GM12878 (cell line): ENCODE results near the gene OR6N2. TPM values are rescaled to one million over a fixed set of nuclear protein-coding genes. Genes with fewer than 3 reads are reported as not detected.

Experiments
- ATAC-seq: fragments of 200-7000 bp; cut with Tn5 transposase; 3 replicates; pipeline ENCODE4 v1.9.1; 2020; ENCODE audit warnings: mild to moderate bottlenecking, moderate library complexity
- BruUV-seq: library from RNA; stranded (reverse); fragments of 400-500 nt; replicated peaks from 2 replicates; lab custom pipeline; 2021; lab: Mats Ljungman, UMichigan
- CTCF ChIA-PET: fragments of 300-600 bp; sonication (Branson Sonifier 250); formaldehyde crosslinking; extraction: SDS; loops from one replicate; lab custom pipeline; 2021; ENCODE audit warnings: inconsistent platforms; lab: Yijun Ruan, JAX
- POLR2A ChIA-PET: fragments of 350-600 bp; formaldehyde crosslinking; extraction: SDS; loops from one replicate; lab custom pipeline; 2021; ENCODE audit warnings: inconsistent platforms; lab: Charles Lee
- RAD21 ChIA-PET: fragments of 300-600 bp; sonication (Branson Sonifier 250); formaldehyde crosslinking; loops from one replicate; lab custom pipeline; 2023; ENCODE audit warnings: antibody characterized with exemption; ENCODE audit not compliant: unreplicated experiment; lab: Charles Lee
- SMC1A ChIA-PET: fragments of 300-600 bp; sonication (Branson Sonifier 250); formaldehyde crosslinking; loops from one replicate; lab custom pipeline; 2023; ENCODE audit not compliant: unreplicated experiment, uncharacterized antibody; lab: Charles Lee
- DNase-seq: peaks from one replicate; pipeline ENCODE4 v3.0.0-alpha.2; 2011; ENCODE audit warnings: low read depth, low spot score
- FAIRE-seq: peaks from 3 replicates; lab custom pipeline; 2011; peaks lifted over from hg19 to GRCh38; lab: Jason Lieb, UNC
- H2AFZ ChIP-seq: 2 replicates; pipeline ENCODE4 v1.6.0; 2011; ENCODE audit warnings: low read depth, low read length, control low read depth; ENCODE audit not compliant: control insufficient read depth
- H3K27ac ChIP-seq: 2 replicates; pipeline ENCODE4 v1.5.1; 2011; ENCODE audit warnings: control low read depth; ENCODE audit not compliant: control insufficient read depth, insufficient read depth
- H3K27me3 ChIP-seq, 2 experiments: replicated peaks in 1 of 2; 2 replicates each; pipeline versions ENCODE4 v1.6.0 to v1.6.1; 2011; ENCODE audit warnings: low read length in 1 of 2; ENCODE audit not compliant: control insufficient read depth in 2 of 2, insufficient read depth in 2 of 2
- H3K36me3 ChIP-seq, 2 experiments: 2 replicates each; pipeline ENCODE4 v1.5.1; 2011; ENCODE audit warnings: low read length in 1 of 2; ENCODE audit not compliant: control insufficient read depth in 2 of 2, insufficient read depth in 2 of 2
- H3K4me1 ChIP-seq: 2 replicates; pipeline ENCODE4 v1.6.1; 2011; ENCODE audit warnings: mild to moderate bottlenecking, low read length, moderate library complexity, mixed read lengths; ENCODE audit not compliant: control insufficient read depth, insufficient read depth
- H3K4me2 ChIP-seq: 2 replicates; pipeline ENCODE4 v1.6.0; 2011; ENCODE audit warnings: control low read depth; ENCODE audit not compliant: control insufficient read depth, insufficient read depth
- H3K4me3 ChIP-seq: fragments of 200-600 bp; sonication (generic); 2 replicates; pipeline ENCODE4 v1.5.1; 2016
- H3K79me2 ChIP-seq: 2 replicates; pipeline ENCODE4 v1.6.0; 2011; ENCODE audit warnings: low read length; ENCODE audit not compliant: control insufficient read depth, insufficient read depth
- H3K9ac ChIP-seq: 2 replicates; pipeline ENCODE4 v1.8.0; 2011; ENCODE audit warnings: low read length, control low read depth, mixed read lengths; ENCODE audit not compliant: control insufficient read depth, insufficient read depth
- H3K9me3 ChIP-seq: replicated peaks from 3 replicates; pipeline ENCODE4 v1.5.1; 2011; ENCODE audit warnings: mild to moderate bottlenecking, low read length; ENCODE audit not compliant: control insufficient read depth, insufficient read depth
- H4K20me1 ChIP-seq: 2 replicates; pipeline ENCODE4 v1.6.0; 2011; ENCODE audit not compliant: control insufficient read depth, insufficient read depth
- BACH1 ChIP-seq: fragments of 450-650 bp; IDR thresholded peaks from 2 replicates; pipeline ENCODE4 v1.6.1; 2017; ENCODE audit warnings: mild to moderate bottlenecking, borderline replicate concordance
- BRCA1 ChIP-seq: IDR thresholded peaks from 2 replicates; pipeline ENCODE4 v1.6.1; 2011; ENCODE audit warnings: low read depth, low read length, improper control_type of control experiment
- EZH2 ChIP-seq: IDR thresholded peaks from 2 replicates; pipeline ENCODE4 v1.6.1; 2012; ENCODE audit warnings: low read depth, mild to moderate bottlenecking, control low read depth, inconsistent platforms, low read length, borderline replicate concordance; ENCODE audit not compliant: control insufficient read depth
- MYC ChIP-seq: IDR thresholded peaks from 2 replicates; pipeline ENCODE4 v1.6.1; 2011; ENCODE audit warnings: mild to moderate bottlenecking, low read length, moderate library complexity, inconsistent platforms; ENCODE audit not compliant: insufficient read depth, insufficient replicate concordance, insufficient read length, severe bottlenecking
- NRF1 ChIP-seq: conservative IDR thresholded peaks from 2 replicates; pipeline ENCODE4 v1.6.1; 2011; ENCODE audit warnings: mild to moderate bottlenecking, low read depth, low read length, improper control_type of control experiment
- PAX5 ChIP-seq: IDR thresholded peaks from 2 replicates; pipeline ENCODE4 v1.6.1; 2011; ENCODE audit warnings: low read depth, low read length, borderline replicate concordance
- POU2F2 ChIP-seq: IDR thresholded peaks from 3 replicates; pipeline ENCODE4 v1.6.1; 2011; ENCODE audit warnings: low read depth, mild to moderate bottlenecking, low read length, borderline replicate concordance
- SMAD5 ChIP-seq: IDR thresholded peaks from 2 replicates; pipeline ENCODE4 v1.6.1; 2016; ENCODE audit warnings: antibody characterized with exemption, low read depth
- SP1 ChIP-seq: IDR thresholded peaks from one replicate; pipeline ENCODE4 v1.6.1; 2011; ENCODE audit warnings: low read depth, low read length
- STAT1 ChIP-seq: fragments of 450-650 bp; conservative IDR thresholded peaks from 2 replicates; pipeline ENCODE4 v1.6.1; 2014; ENCODE audit warnings: antibody characterized with exemption, mild to moderate bottlenecking
- STAT3 ChIP-seq: IDR thresholded peaks from 2 replicates; pipeline ENCODE4 v1.6.1; 2011; ENCODE audit warnings: low read depth, low read length, improper control_type of control experiment
- SUZ12 ChIP-seq: fragments of 200-600 bp; sonication (generic); IDR thresholded peaks from one replicate; pipeline ENCODE4 v1.6.1; 2018; ENCODE audit warnings: antibody characterized with exemption, mild to moderate bottlenecking; ENCODE audit not compliant: unreplicated experiment
- TCF3 ChIP-seq: IDR thresholded peaks from 2 replicates; pipeline ENCODE4 v1.6.1; 2012; ENCODE audit warnings: low read depth, mild to moderate bottlenecking, low read length, borderline replicate concordance; ENCODE audit not compliant: insufficient read depth
- WRNIP1 ChIP-seq: IDR thresholded peaks from 2 replicates; pipeline ENCODE4 v1.6.1; 2011; ENCODE audit warnings: low read depth, low read length, improper control_type of control experiment, borderline replicate concordance
- WGBS: methylation state at CpG from one replicate; pipeline ENCODE4 v1.1.6; 2016; ENCODE audit warnings: low lambda C conversion rate; ENCODE audit not compliant: insufficient replicate concordance, insufficient coverage; ENCODE audit errors: missing lambda C conversion rate; 5-methylcytosine and 5-hydroxymethylcytosine counted together
- in situ Hi-C: fragments of 300-500 bp; cut with MboI; formaldehyde crosslinking; loops from 9 replicates; pipeline ENCODE4 v1.14.3; 2018; ENCODE audit warnings: mixed read lengths
- intact Hi-C: fragments of 100-400 bp; cut with micrococcal nuclease; formaldehyde crosslinking; loops from one replicate; pipeline ENCODE4 v1.14.2; 2022; ENCODE audit not compliant: unreplicated experiment
- polyA plus RNA-seq, 11 experiments: library from polyadenylated mRNA; depleted of rRNA in 4 of 11; unstranded in 6 of 11; stranded (reverse) in 5 of 11; fragments of >200 nt; fragmentation: Nextera tagmentation in 4 of 11; fragmentation: Illumina TruSeq in 1 of 11; extraction: Ambion mirVana in 4 of 11; extraction: Trizol in 1 of 11; gene quantifications; 1 replicate in 1 of 11; 2 replicates in 10 of 11; pipeline versions ENCODE4 v1.2.1 to v1.2.3, GENCODE V29; 2011 to 2016; ENCODE audit warnings: inconsistent platforms in 2 of 11, missing spikeins in 2 of 11, low read depth in 1 of 11
- total RNA-seq, 4 experiments: library from RNA; depleted of rRNA in 3 of 4; stranded (reverse); fragments of >200 nt in 3 of 4; fragmentation: Illumina TruSeq in 1 of 4; extraction: Trizol in 1 of 4; gene quantifications; 2 replicates each; pipeline versions ENCODE4 v1.2.1 to v1.2.3, GENCODE V29; 2013 to 2021

OR6N2 gene
- total and polyA plus RNA-seq, 10 of the 15 experiments (the other 5 are each of a cell fraction or from before 2014, with no cell fraction given): not detected

- no TSS peak for BruUV-seq
- ChIA-PET RAD21 (no interaction called here), SMC1A (no interaction called here), POLR2A (no interaction called here), CTCF (no interaction called here)
- WGBS: 46% methylated on average over 2 of the region's 2 CpGs
- no peaks in the 10 kb centered on the region for H4K20me1 ChIP-seq
- H3K27me3 ChIP-seq: no peaks in the 10 kb centered on the region
- FAIRE-seq (no peak), DNase-seq (no peak), ATAC-seq (no peak)
- H3K4me2 ChIP-seq: no peak overlapping the region
- no peak overlapping the region for H3K27ac ChIP-seq
- no peaks in the 10 kb centered on the region for H3K9me3 ChIP-seq
- H3K4me3 ChIP-seq: no peak overlapping the region
- in situ Hi-C loops: no loop called here
- H3K79me2 ChIP-seq: no peaks in the 10 kb centered on the region
- H3K9ac ChIP-seq: no peak overlapping the region
- H3K4me1 ChIP-seq: no peaks in the 10 kb centered on the region
- TF ChIP-seq MYC (no peak), POU2F2 (no peak), SMAD5 (no peak), PAX5 (no peak), WRNIP1 (no peak), EZH2 (no peak), BACH1 (no peak), NRF1 (no peak), STAT3 (no peak), BRCA1 (no peak), TCF3 (no peak), STAT1 (no peak), SP1 (no peak), SUZ12 (no peak)
- H2AFZ ChIP-seq: no peak overlapping the region
- intact Hi-C loops: no loop called here
- no peaks in the 10 kb centered on the region for H3K36me3 ChIP-seq
Observed at GRCh38 chr1:158812336-158812735, 31.3 kb upstream of the OR6N2 start.
